ENCODE results near the gene SPAG8. TPM values are rescaled to one million over a fixed set of nuclear protein-coding genes. Genes with fewer than 3 reads are reported as not detected.

SPAG8 gene
- total RNA-seq, 2 donors from 2014 or later = 0.58 to 0.82 TPM

- H3K4me1 ChIP-seq = peaks cover 4% of the 10 kb centered on the region
- no peaks in the 10 kb centered on the region for H3K27me3 ChIP-seq
- no peak overlapping the region for H3K4me3 ChIP-seq
- intact Hi-C loops (cut with DNase I) = no loop called here
- H3K9ac ChIP-seq (ENCODE audit: low read depth in 2 of 2, low read length in 2 of 2) = no peak overlapping the region
- no peak for TF ChIP-seq CTCF (IDR thresholded peaks at IDR 0.05)
- no peaks in the 10 kb centered on the region for H3K36me3 ChIP-seq
- no peaks in the 10 kb centered on the region for H3K9me3 ChIP-seq
- no peak overlapping the region for H3K27ac ChIP-seq
- DNase-seq = no peak
These were observed 35.9 kb upstream of the SPAG8 start for GRCh38 chr9:35847792-35848572.

- H3K27ac ChIP-seq = peak overlapping the region; percentile 26
- TF ChIP-seq CTCF (IDR thresholded peaks at IDR 0.05) = no peak
- no peaks in the 10 kb centered on the region for H3K36me3 ChIP-seq
- peak overlapping the region in 1 of 2 donors; percentile 4 for H3K9ac ChIP-seq (ENCODE audit: low read depth in 2 of 2, low read length in 2 of 2)
- intact Hi-C loops (cut with DNase I) = no loop called here
- H3K27me3 ChIP-seq = no peaks in the 10 kb centered on the region
- no peak overlapping the region for H3K4me3 ChIP-seq
- no peaks in the 10 kb centered on the region for H3K9me3 ChIP-seq
- DNase-seq = no peak
- H3K4me1 ChIP-seq = peaks cover 8% of the 10 kb centered on the region
These were observed 34.0 kb upstream of the SPAG8 start for GRCh38 chr9:35845824-35846771.

GRCh38 chr9:35844628-35845270, 32.7 kb upstream of the SPAG8 start:
- H3K9me3 ChIP-seq = no peaks in the 10 kb centered on the region
- H3K4me3 ChIP-seq = no peak overlapping the region
- peak overlapping the region in 1 of 2 donors; percentile 21 for H3K9ac ChIP-seq (ENCODE audit: low read depth in 2 of 2, low read length in 2 of 2)
- no peaks in the 10 kb centered on the region for H3K27me3 ChIP-seq
- H3K36me3 ChIP-seq = no peaks in the 10 kb centered on the region
- intact Hi-C loops (cut with DNase I) = no loop called here
- H3K4me1 ChIP-seq = peaks cover 8% of the 10 kb centered on the region
- TF ChIP-seq CTCF (IDR thresholded peaks at IDR 0.05) = no peak
- H3K27ac ChIP-seq = peak overlapping the region; percentile 26
- peak; percentile 73 for DNase-seq

- H3K4me3 ChIP-seq = no peak overlapping the region
- H3K27ac ChIP-seq = no peak overlapping the region
- TF ChIP-seq CTCF (IDR thresholded peaks at IDR 0.05) = no peak
- intact Hi-C loops (cut with DNase I) = no loop called here
- H3K9me3 ChIP-seq = no peaks in the 10 kb centered on the region
- peaks cover 8% of the 10 kb centered on the region for H3K4me1 ChIP-seq
- no peak overlapping the region for H3K9ac ChIP-seq (ENCODE audit: low read depth in 2 of 2, low read length in 2 of 2)
- no peaks in the 10 kb centered on the region for H3K36me3 ChIP-seq
- no peak for DNase-seq
- no peaks in the 10 kb centered on the region for H3K27me3 ChIP-seq
These were observed 30.7 kb upstream of the SPAG8 start for GRCh38 chr9:35842795-35843194.

- Histone ChIP-seq H3K27me3 (no peaks in the 10 kb centered on the region), H3K4me1 (peaks cover 8% of the 10 kb centered on the region), H3K9me3 (no peaks in the 10 kb centered on the region), H3K4me3 (no peak overlapping the region), H3K9ac (ENCODE audit: low read depth in 2 of 2, low read length in 2 of 2) (no peak overlapping the region), H3K27ac (no peak overlapping the region), H3K36me3 (no peaks in the 10 kb centered on the region)
- intact Hi-C loops (cut with DNase I) = no loop called here
- no peak for DNase-seq
- no peak for TF ChIP-seq CTCF (IDR thresholded peaks at IDR 0.05)
These were observed 30.1 kb upstream of the SPAG8 start for GRCh38 chr9:35842020-35842745.
